OCI-LY3 (cell line): ENCODE data around the gene ZFX.

Source experiments
- CTCF ChIP-seq: fragments of 200-600, 300-600 bp; sonication (generic); IDR thresholded peaks from 2 replicates; pipeline ENCODE4 v1.5.1; 2014; ENCODE audit warnings: antibody characterized with exemption, low read length, low read depth
- EZH2phosphoT487 ChIP-seq: fragments of 200-600 bp; shearing (Covaris generic); IDR thresholded peaks from 2 replicates; pipeline ENCODE4 v1.6.1; 2018; ENCODE audit warnings: antibody characterized with exemption, mixed run types, low read depth

GRCh38 chrX:24214568-24214967 lies 65.0 kb downstream of the ZFX start:
- TF ChIP-seq CTCF (no peak), EZH2phosphoT487 (no peak)
